Mesenteric fat pad (tissue), 1 donor: ENCODE measurements around the gene SETD1A. TPM values are rescaled to one million over a fixed set of nuclear protein-coding genes. Genes with fewer than 3 reads are reported as not detected.
"Not testable (repeated sequence)": the region's sequence is repeated elsewhere in the genome, so short reads cannot be mapped to it uniquely, and the experiment has no call there.

ENCODE experiments used
- DNase-seq: peaks from one replicate; pipeline ENCODE4 v3.0.0-alpha.2; 2020; ENCODE audit warnings: low spot score
- total RNA-seq: library from RNA; stranded (reverse); fragmentation: NEBNext Ultra II Directional; extraction: Animal tissue kit (Norgen Biotek cat#: 25700); gene quantifications from one replicate; pipeline ENCODE4 v1.2.1, GENCODE V29; 2021
- donor health status: DM: yes; HTN: yes; CAD: no.

SETD1A gene
- total RNA-seq, 1 donor from 2014 or later, result 18.5 TPM

- no peak for DNase-seq
Observed at GRCh38 chr16:30997725-30998711, 40.5 kb downstream of the SETD1A start.

- no peak for DNase-seq
Observed at GRCh38 chr16:30998852-30999761, 41.6 kb downstream of the SETD1A start.

GRCh38 chr16:31000671-31001382, 43.3 kb downstream of the SETD1A start:
- DNase-seq, result no peak

- DNase-seq, result no peak
Observed at GRCh38 chr16:31001507-31002249, 44.1 kb downstream of the SETD1A start.

- no peak for DNase-seq
Observed at GRCh38 chr16:31002250-31002700, 44.7 kb downstream of the SETD1A start.

- DNase-seq, result no peak
Observed at GRCh38 chr16:31002862-31003341, 45.3 kb downstream of the SETD1A start.

- DNase-seq, result no peak
Observed at GRCh38 chr16:31003744-31004143, 46.2 kb downstream of the SETD1A start.

- DNase-seq, result no peak
Observed at GRCh38 chr16:31004658-31005057, 47.1 kb downstream of the SETD1A start.

GRCh38 chr16:31005350-31006085, 48.0 kb downstream of the SETD1A start:
- DNase-seq, result no peak

GRCh38 chr16:31006086-31006385, 48.5 kb downstream of the SETD1A start:
- no peak for DNase-seq

- no peak for DNase-seq
Observed at GRCh38 chr16:31006589-31006988, 49.0 kb downstream of the SETD1A start.

GRCh38 chr16:31007684-31008083, 50.1 kb downstream of the SETD1A start:
- DNase-seq, result no peak

- no peak for DNase-seq
Observed at GRCh38 chr16:31008149-31008548, 50.6 kb downstream of the SETD1A start.

GRCh38 chr16:31008551-31008950, 51.0 kb downstream of the SETD1A start:
- no peak for DNase-seq

- DNase-seq, result no peak
Observed at GRCh38 chr16:31009120-31009519, 51.6 kb downstream of the SETD1A start.

- DNase-seq, result no peak
Observed at GRCh38 chr16:31009894-31010584, 52.5 kb downstream of the SETD1A start.

GRCh38 chr16:31010585-31011325, 53.2 kb downstream of the SETD1A start, which contains the start of gene STX1B:
Gene STX1B (minus strand): TSS chr16:31010638. CDS start chr16:31010396, 242 bp downstream.
- DNase-seq, result no peak

- not testable (repeated sequence) for DNase-seq
Observed at GRCh38 chr16:31011815-31012214, 54.3 kb downstream of the SETD1A start.
